Measurements from ENCODE around the gene ELFN1.

DNA sequence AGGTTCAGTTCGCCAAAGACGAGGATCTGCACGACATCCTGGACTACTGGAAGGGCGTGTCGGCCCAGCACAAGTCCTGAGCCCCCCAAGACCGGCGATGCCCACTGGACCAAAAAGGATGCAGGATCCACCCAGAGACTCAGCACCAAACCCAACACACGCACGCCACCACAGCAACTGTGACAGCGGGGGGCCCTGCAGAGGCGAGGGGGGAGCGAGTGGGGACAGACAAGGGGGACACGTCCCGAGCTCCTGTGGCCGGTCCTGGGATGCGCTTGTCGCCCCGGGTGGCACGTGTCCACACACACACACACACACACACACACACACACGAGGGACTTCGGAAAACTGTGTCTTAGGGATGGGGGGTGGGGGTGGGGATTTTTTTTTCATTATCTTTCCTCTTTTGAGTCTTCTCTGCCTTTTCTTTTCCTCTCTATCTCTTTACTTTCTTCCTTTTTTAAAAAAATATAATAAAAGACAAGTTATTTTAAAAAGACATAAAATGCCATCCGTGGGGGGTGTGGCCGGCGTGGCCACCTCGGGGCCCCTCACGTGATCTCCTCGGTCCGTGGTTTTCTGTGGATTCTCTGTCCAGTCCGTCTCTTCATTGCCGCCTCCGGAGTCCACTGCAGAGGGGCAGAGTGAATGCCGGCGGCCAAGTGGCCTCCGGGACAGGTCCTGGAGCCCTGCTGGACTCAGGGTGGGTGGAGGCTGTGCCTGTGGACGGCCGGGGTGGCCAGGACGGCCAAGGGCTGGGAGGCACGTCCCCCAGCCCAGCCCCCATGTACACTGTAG lies 77.1 kb downstream of the ELFN1 start:
- TF ChIP-seq, protein P1, sequence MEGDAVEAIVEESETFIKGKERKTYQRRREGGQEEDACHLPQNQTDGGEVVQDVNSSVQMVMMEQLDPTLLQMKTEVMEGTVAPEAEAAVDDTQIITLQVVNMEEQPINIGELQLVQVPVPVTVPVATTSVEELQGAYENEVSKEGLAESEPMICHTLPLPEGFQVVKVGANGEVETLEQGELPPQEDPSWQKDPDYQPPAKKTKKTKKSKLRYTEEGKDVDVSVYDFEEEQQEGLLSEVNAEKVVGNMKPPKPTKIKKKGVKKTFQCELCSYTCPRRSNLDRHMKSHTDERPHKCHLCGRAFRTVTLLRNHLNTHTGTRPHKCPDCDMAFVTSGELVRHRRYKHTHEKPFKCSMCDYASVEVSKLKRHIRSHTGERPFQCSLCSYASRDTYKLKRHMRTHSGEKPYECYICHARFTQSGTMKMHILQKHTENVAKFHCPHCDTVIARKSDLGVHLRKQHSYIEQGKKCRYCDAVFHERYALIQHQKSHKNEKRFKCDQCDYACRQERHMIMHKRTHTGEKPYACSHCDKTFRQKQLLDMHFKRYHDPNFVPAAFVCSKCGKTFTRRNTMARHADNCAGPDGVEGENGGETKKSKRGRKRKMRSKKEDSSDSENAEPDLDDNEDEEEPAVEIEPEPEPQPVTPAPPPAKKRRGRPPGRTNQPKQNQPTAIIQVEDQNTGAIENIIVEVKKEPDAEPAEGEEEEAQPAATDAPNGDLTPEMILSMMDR (IDR thresholded peaks at IDR 0.05; ENCODE audit: borderline replicate concordance, extremely low read depth, low read length, poor library complexity, severe bottlenecking): no peak
- TF ChIP-seq EZH2 (IDR thresholded peaks at IDR 0.05; ENCODE audit: borderline replicate concordance, low read depth, low read length, severe bottlenecking): no peak

Measured in DND-41 (cell line).